ENCODE data around the gene RNASE7. TPM values are rescaled to one million over a fixed set of nuclear protein-coding genes. Genes with fewer than 3 reads are reported as not detected.

The RNASE7 gene
- total and polyA plus RNA-seq, 11 donors, result 0.04 TPM; not detected in 10

DNA sequence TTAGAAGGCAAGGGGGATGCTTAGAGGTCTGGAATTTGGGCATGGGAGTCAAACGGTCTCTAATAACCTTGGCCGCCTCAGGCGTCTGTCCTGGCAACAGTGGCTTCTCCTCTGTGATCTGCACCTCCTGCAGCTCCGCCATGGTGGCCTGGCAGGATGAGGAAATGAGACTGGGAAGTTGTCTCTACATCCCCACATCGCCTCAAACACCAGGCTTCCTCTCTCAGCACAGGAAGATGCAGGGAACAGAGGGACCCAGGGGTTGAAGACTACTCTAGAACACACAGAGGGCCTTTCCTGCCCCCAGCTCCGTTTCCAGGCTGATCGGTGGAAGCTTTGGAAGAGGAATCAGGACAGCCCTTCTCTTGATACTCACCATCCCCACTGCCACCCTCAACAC, 19.0 kb upstream of the RNASE7 start:
- H3K27ac ChIP-seq, result peak overlapping the region; percentile 82 to 100 (median 98)
- WGBS, 4 donors, result 8 to 18% (median 15%) methylated on average over 7 of the region's 7 CpGs
- H3K27me3 ChIP-seq, result peaks cover 0 to 7% (median 0%) of the 10 kb centered on the region in 9 donors
- DNase-seq (peak in 1 of 5 donors; percentile 43), ATAC-seq (peak in 1 of 4 donors; percentile 7)
- H3K4me1 ChIP-seq, result peaks cover 0 to 58% (median 30%) of the 10 kb centered on the region in 12 donors
- intact Hi-C loops (cut with DNase I), result loop anchor here in 2 of 10 donors (1.0 to 5.0 kb wide), 2 partner anchors 16 to 69 kb away; no protein-coding TSS in a partner anchor
- H3K9me3 ChIP-seq, result no peaks in the 10 kb centered on the region
- TF ChIP-seq, protein P1, sequence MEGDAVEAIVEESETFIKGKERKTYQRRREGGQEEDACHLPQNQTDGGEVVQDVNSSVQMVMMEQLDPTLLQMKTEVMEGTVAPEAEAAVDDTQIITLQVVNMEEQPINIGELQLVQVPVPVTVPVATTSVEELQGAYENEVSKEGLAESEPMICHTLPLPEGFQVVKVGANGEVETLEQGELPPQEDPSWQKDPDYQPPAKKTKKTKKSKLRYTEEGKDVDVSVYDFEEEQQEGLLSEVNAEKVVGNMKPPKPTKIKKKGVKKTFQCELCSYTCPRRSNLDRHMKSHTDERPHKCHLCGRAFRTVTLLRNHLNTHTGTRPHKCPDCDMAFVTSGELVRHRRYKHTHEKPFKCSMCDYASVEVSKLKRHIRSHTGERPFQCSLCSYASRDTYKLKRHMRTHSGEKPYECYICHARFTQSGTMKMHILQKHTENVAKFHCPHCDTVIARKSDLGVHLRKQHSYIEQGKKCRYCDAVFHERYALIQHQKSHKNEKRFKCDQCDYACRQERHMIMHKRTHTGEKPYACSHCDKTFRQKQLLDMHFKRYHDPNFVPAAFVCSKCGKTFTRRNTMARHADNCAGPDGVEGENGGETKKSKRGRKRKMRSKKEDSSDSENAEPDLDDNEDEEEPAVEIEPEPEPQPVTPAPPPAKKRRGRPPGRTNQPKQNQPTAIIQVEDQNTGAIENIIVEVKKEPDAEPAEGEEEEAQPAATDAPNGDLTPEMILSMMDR (IDR thresholded peaks at IDR 0.05), result no peak
- no peak for TF ChIP-seq POLR2A (IDR thresholded peaks at IDR 0.05)
- peaks cover 0 to 48% (median 40%) of the 10 kb centered on the region in 9 donors for H3K36me3 ChIP-seq
- H3K4me3 ChIP-seq, result peak overlapping the region in 11 of 12 donors; percentile 66 to 98 (median 88)

DNA sequence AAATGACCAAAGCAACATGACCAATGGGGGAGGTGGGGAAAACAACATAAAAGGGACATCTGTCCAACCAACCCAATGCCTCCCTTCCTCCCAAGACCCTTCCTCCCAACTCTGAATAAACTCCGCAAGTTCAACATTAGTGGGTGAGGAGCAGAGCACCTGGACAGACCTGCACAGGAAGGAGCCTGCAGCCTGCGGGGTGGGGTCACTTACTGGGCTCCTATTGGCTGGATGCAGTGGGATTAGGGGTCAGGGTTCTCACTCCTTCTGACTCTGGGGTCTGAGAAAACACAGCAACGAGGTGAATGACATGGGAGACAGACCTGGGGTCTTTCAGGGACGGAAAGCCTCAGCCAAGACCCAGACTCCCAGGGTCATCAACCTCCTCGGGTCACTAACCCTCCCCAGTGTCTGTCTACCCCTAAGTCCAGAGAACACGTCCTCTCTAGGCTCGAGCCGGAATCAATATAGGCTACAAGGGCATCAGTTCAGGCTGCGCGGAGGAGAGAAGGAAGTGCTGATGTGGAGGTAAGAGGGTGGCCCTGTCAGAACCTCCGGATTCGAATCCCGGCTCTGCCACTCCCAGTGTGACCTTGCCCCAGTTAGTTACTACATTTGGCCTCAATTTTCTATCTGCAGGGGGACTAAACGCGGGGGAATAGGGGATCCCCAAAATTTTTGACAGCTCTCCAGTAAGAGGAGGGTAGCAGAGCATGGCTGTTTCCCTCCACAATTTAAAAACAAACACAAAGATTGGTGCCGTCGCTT, 18.2 kb upstream of the RNASE7 start:
- no peaks in the 10 kb centered on the region for H3K9me3 ChIP-seq
- H3K4me3 ChIP-seq, result peak overlapping the region; percentile 66 to 98 (median 88)
- no peak for TF ChIP-seq POLR2A (IDR thresholded peaks at IDR 0.05)
- TF ChIP-seq, protein P1 (IDR thresholded peaks at IDR 0.05), result no peak
- peaks cover 0 to 7% (median 0%) of the 10 kb centered on the region in 9 donors for H3K27me3 ChIP-seq
- 11 to 19% (median 12%) methylated on average over 15 to 17 of the region's 17 CpGs for WGBS, 4 donors
- peaks cover 0 to 40% (median 32%) of the 10 kb centered on the region in 9 donors for H3K36me3 ChIP-seq
- peaks cover 0 to 54% (median 30%) of the 10 kb centered on the region in 12 donors for H3K4me1 ChIP-seq
- H3K27ac ChIP-seq, result peak overlapping the region; percentile 82 to 100 (median 98)
- ATAC-seq, result peak in 2 of 4 donors; percentile 21
- intact Hi-C loops (cut with DNase I), result loop anchor here in 2 of 10 donors (1.0 to 5.0 kb wide), 2 partner anchors 15 to 68 kb away; no protein-coding TSS in a partner anchor
- DNase-seq, result peak in 1 of 5 donors; percentile 41

DNA sequence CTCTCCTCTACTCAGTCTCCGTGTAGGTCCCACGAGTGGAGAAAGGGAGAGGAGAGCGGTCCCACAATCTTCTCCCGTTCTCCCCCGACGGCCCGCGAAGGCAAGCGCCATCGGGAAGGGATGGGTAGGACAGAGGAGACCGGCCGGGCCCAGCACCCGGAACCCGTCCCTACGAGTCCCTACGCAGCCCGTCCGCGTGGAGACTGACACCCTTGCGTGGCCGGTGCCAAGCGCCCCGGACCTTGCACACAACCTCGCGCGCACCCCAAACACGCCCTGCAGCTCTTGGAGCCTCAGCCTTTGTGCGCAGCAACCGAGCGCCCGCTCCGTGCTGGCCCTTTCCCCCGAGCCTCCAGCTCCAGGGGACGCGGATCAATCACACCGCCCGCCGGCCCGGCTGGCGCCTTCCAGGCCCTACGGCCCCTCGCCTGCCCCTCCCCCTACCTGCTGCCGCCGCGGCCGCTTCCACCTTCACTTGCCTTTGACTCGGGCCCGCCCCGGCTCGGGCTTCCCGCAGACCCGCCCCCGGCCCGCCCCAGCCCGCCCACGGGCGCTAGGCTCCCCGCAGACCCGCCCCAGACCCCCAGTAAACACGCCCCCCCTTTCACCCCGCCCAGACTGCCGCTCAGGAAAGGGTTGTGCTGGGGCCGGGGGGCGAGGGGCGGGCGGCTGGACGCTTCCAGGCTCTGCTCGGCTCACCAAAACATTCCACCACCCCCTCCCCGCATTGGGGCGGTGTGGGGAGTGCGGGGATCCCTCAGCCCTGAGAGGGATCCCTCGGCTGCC, 17.4 kb upstream of the RNASE7 start, which contains the start of gene NDRG2:
NDRG2 (minus strand) TSS at position 477 of the 786 bp plus-strand sequence. CDS start 1,746 bp downstream, outside the sequence.
- Histone ChIP-seq H3K4me3 (peak within 1 kb of the TSS; percentile 66 to 98 (median 88)), H3K9me3 (no peaks in the 10 kb centered on the region), H3K27ac (peak within 1 kb of the TSS; percentile 82 to 100 (median 98)), H3K27me3 (peaks cover 0 to 7% (median 0%) of the 10 kb centered on the region in 9 donors), H3K36me3 (peaks cover 0 to 32% (median 24%) of the 10 kb centered on the region in 9 donors), H3K4me1 (peaks cover 0 to 49% (median 30%) of the 10 kb centered on the region in 12 donors)
- TF ChIP-seq, protein P1 (IDR thresholded peaks at IDR 0.05), result no peak
- peak in 1 of 2 donors; percentile 74 for TF ChIP-seq POLR2A (IDR thresholded peaks at IDR 0.05)
- ATAC-seq (peak; percentile 70 to 90 (median 84)), DNase-seq (peak; percentile 88 to 93 (median 90))
- intact Hi-C loops (cut with DNase I), result loop anchor here in 3 of 10 donors (1.0 to 5.0 kb wide), 2 partner anchors 15 to 68 kb away; no protein-coding TSS in a partner anchor
- 0 to 1% (median 1%) methylated on average over 28 to 72 of the region's 72 CpGs for WGBS, 4 donors

Data from heart left ventricle (tissue), 16 donors.